PC-9 (cell line): ENCODE data around the gene NUDCD2. TPM values are rescaled to one million over a fixed set of nuclear protein-coding genes. Genes with fewer than 3 reads are reported as not detected.
"Not testable (repeated sequence)": the region's sequence is repeated elsewhere in the genome, so short reads cannot be mapped to it uniquely, and the experiment has no call there.

ENCODE experiments used
- BruUV-seq: library from RNA; stranded (reverse); fragments of 400-500 nt; replicated peaks from 2 replicates; lab custom pipeline; 2021; lab: Mats Ljungman, UMichigan
- CTCF ChIA-PET: fragments of 300-600 bp; sonication (Branson Sonifier 250); formaldehyde crosslinking; loops from one replicate; lab custom pipeline; 2022; ENCODE audit warnings: antibody characterized with exemption; lab: Charles Lee
- POLR2A ChIA-PET: fragments of 300-600 bp; sonication (Branson Sonifier 250); formaldehyde crosslinking; loops from one replicate; lab custom pipeline; 2022; ENCODE audit warnings: antibody characterized with exemption; ENCODE audit not compliant: unreplicated experiment; lab: Charles Lee
- DNase-seq, 2 experiments: peaks; one replicate each; pipeline versions ENCODE4 v3.0.0 to v3.0.0-alpha.2; 2015 to 2022; ENCODE audit warnings: mixed read lengths in 1 of 2
- H2AFZ ChIP-seq: fragments of 200-600 bp; sonication (generic); 2 replicates; pipeline ENCODE4 v1.8.1; 2017; ENCODE audit warnings: antibody characterized with exemption
- H3F3A ChIP-seq: fragments of 200-600 bp; sonication (generic); 2 replicates; pipeline ENCODE4 v1.8.1; 2017; ENCODE audit warnings: antibody characterized with exemption, mild to moderate bottlenecking, low read depth; ENCODE audit not compliant: insufficient read depth
- H3K27ac ChIP-seq: fragments of 200-600 bp; sonication (generic); 2 replicates; pipeline ENCODE4 v1.6.1; 2016; ENCODE audit warnings: mixed run types
- H3K27me3 ChIP-seq: fragments of 200-600 bp; sonication (generic); 2 replicates; pipeline ENCODE4 v1.6.1; 2016; ENCODE audit warnings: low read depth, mixed run types; ENCODE audit not compliant: insufficient read depth
- H3K36me3 ChIP-seq: fragments of 200-600 bp; sonication (generic); 2 replicates; pipeline ENCODE4 v1.6.1; 2016; ENCODE audit warnings: low read depth, mixed run types
- H3K4me1 ChIP-seq: fragments of 200-600 bp; sonication (generic); replicated peaks from 2 replicates; pipeline ENCODE4 v1.6.1; 2016; ENCODE audit warnings: mixed run types; ENCODE audit not compliant: insufficient read depth
- H3K4me2 ChIP-seq: fragments of 200-600 bp; sonication (generic); 2 replicates; pipeline ENCODE4 v1.6.1; 2017; ENCODE audit warnings: mixed run types
- H3K4me3 ChIP-seq: fragments of 200-600 bp; sonication (generic); 2 replicates; pipeline ENCODE4 v1.6.1; 2016; ENCODE audit warnings: mixed run types
- H3K79me2 ChIP-seq: fragments of 200-600 bp; sonication (generic); 2 replicates; pipeline ENCODE4 v1.6.1; 2017; ENCODE audit warnings: low read depth, mixed run types
- H3K9me2 ChIP-seq: fragments of 200-600 bp; sonication (generic); 2 replicates; pipeline ENCODE4 v1.8.1; 2017; ENCODE audit warnings: mild to moderate bottlenecking; ENCODE audit not compliant: insufficient read depth
- H3K9me3 ChIP-seq: fragments of 200-600 bp; sonication (generic); 2 replicates; pipeline ENCODE4 v1.8.1; 2016; ENCODE audit warnings: low read depth; ENCODE audit not compliant: insufficient read depth
- H4K20me1 ChIP-seq: fragments of 200-600 bp; sonication (generic); 2 replicates; pipeline ENCODE4 v1.8.1; 2017; ENCODE audit not compliant: insufficient read depth
- CTCF ChIP-seq: fragments of 200-600 bp; sonication (generic); conservative IDR thresholded peaks from 2 replicates; pipeline ENCODE4 v1.6.1; 2017; ENCODE audit warnings: mixed run types, antibody characterized with exemption, mild to moderate bottlenecking, moderate library complexity
- EZH2 ChIP-seq: fragments of 200-600 bp; sonication (generic); IDR thresholded peaks from 2 replicates; pipeline ENCODE4 v1.8.0; 2017; ENCODE audit warnings: antibody characterized with exemption, low read depth
- intact Hi-C: fragments of 100-400 bp; cut with micrococcal nuclease; formaldehyde crosslinking; loops from one replicate; pipeline ENCODE4 v1.10.0; 2022; ENCODE audit not compliant: unreplicated experiment
- total RNA-seq: library from RNA; stranded (reverse); gene quantifications from 2 replicates; pipeline ENCODE4 v1.2.3, GENCODE V29; 2021

Gene NUDCD2
- total RNA-seq, 1 experiment from 2014 or later, result 68.6 TPM

- ChIA-PET POLR2A (interaction anchor here (0.6 kb wide), 1 partner anchor 1602 kb away, joined by 7 read pairs; no protein-coding TSS in a partner anchor), CTCF (no interaction called here)
- Histone ChIP-seq H3K4me1 (peaks cover 13% of the 10 kb centered on the region), H3K27ac (no peak overlapping the region), H3K27me3 (no peaks in the 10 kb centered on the region), H3K9me3 (no peaks in the 10 kb centered on the region), H4K20me1 (no peaks in the 10 kb centered on the region), H3K4me3 (no peak overlapping the region), H3F3A (peaks cover 30% of the 10 kb centered on the region), H3K9me2 (no peaks in the 10 kb centered on the region), H2AFZ (no peak overlapping the region), H3K36me3 (peaks cover 26% of the 10 kb centered on the region), H3K79me2 (peaks cover 41% of the 10 kb centered on the region), H3K4me2 (no peak overlapping the region)
- TF ChIP-seq CTCF, result no peak
- no peak for TF ChIP-seq EZH2
- no TSS peak for BruUV-seq
- no peak for DNase-seq
- intact Hi-C loops, result no loop called here
Observed at GRCh38 chr5:163456840-163457239, 3.1 kb downstream of the NUDCD2 start.

GRCh38 chr5:163456029-163456589 is 3.8 kb downstream of the NUDCD2 start:
- CTCF ChIA-PET, result no interaction called here

GRCh38 chr5:163455406-163455805 is 4.5 kb downstream of the NUDCD2 start:
- H3F3A ChIP-seq, result peaks cover 18% of the 10 kb centered on the region
- peaks cover 29% of the 10 kb centered on the region for H3K79me2 ChIP-seq
- CTCF ChIA-PET, H3K9me3 ChIP-seq, H3K4me3 ChIP-seq, H2AFZ ChIP-seq, DNase-seq, H3K27ac ChIP-seq, BruUV-seq, H4K20me1 ChIP-seq, H3K4me2 ChIP-seq, intact Hi-C loops, H3K9me2 ChIP-seq, POLR2A ChIA-PET, H3K27me3 ChIP-seq: not testable (repeated sequence)
- peaks cover 12% of the 10 kb centered on the region for H3K4me1 ChIP-seq
- H3K36me3 ChIP-seq, result peaks cover 26% of the 10 kb centered on the region

More at GRCh38 chr5:163456029-163456589, 3.8 kb downstream of the NUDCD2 start:
- no peaks in the 10 kb centered on the region for H3K9me3 ChIP-seq
- no peak overlapping the region for H3K4me3 ChIP-seq
- intact Hi-C loops, result no loop called here
- peaks cover 12% of the 10 kb centered on the region for H3K4me1 ChIP-seq
- no peak overlapping the region for H3K4me2 ChIP-seq
- no peak for DNase-seq
- H3K9me2 ChIP-seq, result no peaks in the 10 kb centered on the region
- peaks cover 34% of the 10 kb centered on the region for H3K79me2 ChIP-seq
- BruUV-seq, result no TSS peak
- TF ChIP-seq EZH2 (no peak), CTCF (no peak)
- no peaks in the 10 kb centered on the region for H3K27me3 ChIP-seq
- no peak overlapping the region for H2AFZ ChIP-seq
- H3K27ac ChIP-seq, result no peak overlapping the region
- H4K20me1 ChIP-seq, result no peaks in the 10 kb centered on the region
- H3F3A ChIP-seq, result peaks cover 24% of the 10 kb centered on the region
- POLR2A ChIA-PET, result no interaction called here
- H3K36me3 ChIP-seq, result peaks cover 26% of the 10 kb centered on the region

GRCh38 chr5:163453705-163454104 is 6.2 kb downstream of the NUDCD2 start:
- peaks cover 26% of the 10 kb centered on the region for H3K36me3 ChIP-seq
- CTCF ChIA-PET, result no interaction called here

More at GRCh38 chr5:163453705-163454104, 6.2 kb downstream of the NUDCD2 start:
- Histone ChIP-seq H3K9me2 (no peaks in the 10 kb centered on the region), H3K4me2 (no peak overlapping the region), H3K27me3 (no peaks in the 10 kb centered on the region), H3F3A (peaks cover 13% of the 10 kb centered on the region; the same call in 1 of the 2 replicates), H3K27ac (no peak overlapping the region), H3K79me2 (peaks cover 20% of the 10 kb centered on the region), H4K20me1 (no peaks in the 10 kb centered on the region), H2AFZ (no peak overlapping the region), H3K4me1 (peaks cover 12% of the 10 kb centered on the region), H3K9me3 (no peaks in the 10 kb centered on the region), H3K4me3 (no peak overlapping the region)
- POLR2A ChIA-PET, result interaction anchor here (0.7 kb wide), 1 partner anchor 12 kb away, joined by 3 read pairs; no protein-coding TSS in a partner anchor
- intact Hi-C loops, result no loop called here
- TF ChIP-seq CTCF (no peak), EZH2 (no peak)
- no peak for DNase-seq
- BruUV-seq, result no TSS peak
